Measurements from ENCODE around the gene DCAF12. TPM values are rescaled to one million over a fixed set of nuclear protein-coding genes. Genes with fewer than 3 reads are reported as not detected.

Gene DCAF12
- total RNA-seq, 1 experiment from 2014 or later, result 33.0 TPM

DNA sequence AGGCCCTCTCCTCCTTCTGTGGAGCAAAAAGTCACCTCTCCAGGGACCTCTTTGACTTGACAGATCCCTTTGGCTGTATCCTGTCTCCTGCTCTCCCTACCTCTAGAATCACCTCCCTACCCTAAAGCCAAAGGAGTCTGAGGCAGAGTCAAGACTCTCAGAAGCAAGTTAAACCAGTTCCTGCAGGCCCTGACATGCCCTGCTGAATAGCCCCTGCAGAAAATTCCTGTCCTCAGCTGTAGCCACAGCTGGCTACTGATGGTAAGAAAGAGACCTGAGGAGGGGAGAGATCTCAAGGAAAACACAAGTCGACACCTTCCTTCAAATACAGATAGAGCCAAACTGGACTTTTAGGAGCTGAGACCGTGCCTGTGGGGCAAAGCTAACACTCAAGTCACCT lies 54.1 kb downstream of the DCAF12 start:
- peak overlapping the region; percentile 67 for H3K4me3 Mint-ChIP-seq (ENCODE audit: unreplicated experiment)
- peaks cover 33% of the 10 kb centered on the region for H3K4me1 ChIP-seq
- TF ChIP-seq, protein P1, sequence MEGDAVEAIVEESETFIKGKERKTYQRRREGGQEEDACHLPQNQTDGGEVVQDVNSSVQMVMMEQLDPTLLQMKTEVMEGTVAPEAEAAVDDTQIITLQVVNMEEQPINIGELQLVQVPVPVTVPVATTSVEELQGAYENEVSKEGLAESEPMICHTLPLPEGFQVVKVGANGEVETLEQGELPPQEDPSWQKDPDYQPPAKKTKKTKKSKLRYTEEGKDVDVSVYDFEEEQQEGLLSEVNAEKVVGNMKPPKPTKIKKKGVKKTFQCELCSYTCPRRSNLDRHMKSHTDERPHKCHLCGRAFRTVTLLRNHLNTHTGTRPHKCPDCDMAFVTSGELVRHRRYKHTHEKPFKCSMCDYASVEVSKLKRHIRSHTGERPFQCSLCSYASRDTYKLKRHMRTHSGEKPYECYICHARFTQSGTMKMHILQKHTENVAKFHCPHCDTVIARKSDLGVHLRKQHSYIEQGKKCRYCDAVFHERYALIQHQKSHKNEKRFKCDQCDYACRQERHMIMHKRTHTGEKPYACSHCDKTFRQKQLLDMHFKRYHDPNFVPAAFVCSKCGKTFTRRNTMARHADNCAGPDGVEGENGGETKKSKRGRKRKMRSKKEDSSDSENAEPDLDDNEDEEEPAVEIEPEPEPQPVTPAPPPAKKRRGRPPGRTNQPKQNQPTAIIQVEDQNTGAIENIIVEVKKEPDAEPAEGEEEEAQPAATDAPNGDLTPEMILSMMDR (IDR thresholded peaks at IDR 0.05; ENCODE audit: insufficient read depth in 1 of 2, low read depth in 1 of 2, low read length in 1 of 2, severe bottlenecking in 1 of 2, unreplicated experiment in 1 of 2), result no peak
- no peak overlapping the region for H3K4me3 ChIP-seq (ENCODE audit: low read depth, low read length)
- peak; percentile 85 to 90 for DNase-seq
- no peaks in the 10 kb centered on the region for H3K36me3 ChIP-seq (ENCODE audit: control insufficient read depth, insufficient read depth, low read length)
- ChIA-PET CTCF (interaction anchor here (0.9 to 3.3 kb wide), 10 partner anchors 15 to 687 kb away, joined by 3 to 46 read pairs (median 6); partner anchors contain the start of gene UBAP2), POLR2A (interaction anchor here (1.3 to 2.7 kb wide), 3 partner anchors 24 to 54 kb away, joined by 3 to 68 read pairs (median 19); partner anchors contain the start of gene UBAP2)
- H3K4me1 Mint-ChIP-seq (ENCODE audit: low read depth, unreplicated experiment), result peaks cover 34% of the 10 kb centered on the region
- H3K36me3 Mint-ChIP-seq (ENCODE audit: insufficient read depth, unreplicated experiment), result peaks cover 14% of the 10 kb centered on the region
- H3K27me3 ChIP-seq (replicated peaks; ENCODE audit: control insufficient read depth, insufficient read depth, low read length), result no peaks in the 10 kb centered on the region
- H3K9me3 ChIP-seq, result no peaks in the 10 kb centered on the region
- H3K27ac Mint-ChIP-seq (ENCODE audit: unreplicated experiment), result peak overlapping the region; percentile 91
- BruUV-seq (replicated peaks), result no TSS peak
- H3K9me3 Mint-ChIP-seq (ENCODE audit: unreplicated experiment), result no peaks in the 10 kb centered on the region
- intact Hi-C loops (cut with micrococcal nuclease; ENCODE audit: unreplicated experiment), result loop anchor here (2.0 to 5.0 kb wide), 5 partner anchors 14 to 305 kb away; partner anchors contain the start of genes DCAF12, MYORG and UBE2R2
- no peaks in the 10 kb centered on the region for H3K27me3 Mint-ChIP-seq (ENCODE audit: insufficient read depth, unreplicated experiment)

DNA sequence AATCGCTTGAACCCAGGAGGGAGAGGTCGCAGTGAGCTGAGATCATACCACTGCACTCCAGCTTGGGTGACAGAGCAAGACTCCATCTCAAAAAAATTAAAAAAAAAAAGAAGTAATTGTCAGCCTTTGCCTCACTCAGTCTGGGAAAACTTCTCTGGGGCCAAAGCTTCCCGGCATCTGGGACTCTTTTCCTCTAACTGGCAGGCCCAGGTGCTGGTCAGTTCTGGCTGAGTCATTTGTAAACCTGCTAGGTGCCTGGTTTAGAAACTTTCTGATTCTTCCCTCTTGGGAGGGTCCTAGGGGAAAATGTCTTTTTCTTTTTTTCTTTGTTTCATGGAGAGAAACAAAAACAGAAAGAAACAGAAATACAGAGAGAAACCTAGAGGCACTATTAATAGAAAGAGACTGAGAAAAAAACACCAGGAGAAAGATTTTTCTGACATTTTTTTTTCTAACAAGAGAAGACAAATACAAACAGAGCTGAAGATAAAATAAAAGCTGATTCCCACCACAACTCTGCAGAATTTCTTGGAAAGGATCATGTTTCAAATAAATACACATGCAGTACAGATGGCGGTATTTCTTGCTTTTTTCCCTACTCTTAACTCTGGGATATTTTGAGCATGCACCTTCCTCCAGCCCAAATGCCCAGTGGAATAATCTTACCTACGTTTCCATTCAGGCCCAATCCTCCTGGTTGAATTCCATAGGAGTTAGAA lies 55.7 kb downstream of the DCAF12 start:
- ChIA-PET CTCF (no interaction called here), POLR2A (no interaction called here)
- H3K4me1 Mint-ChIP-seq (ENCODE audit: low read depth, unreplicated experiment), result peaks cover 34% of the 10 kb centered on the region
- Histone ChIP-seq H3K9me3 (no peaks in the 10 kb centered on the region), H3K27me3 (replicated peaks; ENCODE audit: control insufficient read depth, insufficient read depth, low read length) (no peaks in the 10 kb centered on the region), H3K36me3 (ENCODE audit: control insufficient read depth, insufficient read depth, low read length) (no peaks in the 10 kb centered on the region), H3K4me3 (ENCODE audit: low read depth, low read length) (no peak overlapping the region), H3K4me1 (peaks cover 33% of the 10 kb centered on the region)
- H3K36me3 Mint-ChIP-seq (ENCODE audit: insufficient read depth, unreplicated experiment), result peaks cover 14% of the 10 kb centered on the region
- no peak for DNase-seq
- TF ChIP-seq, protein P1 (IDR thresholded peaks at IDR 0.05; ENCODE audit: insufficient read depth in 1 of 2, low read depth in 1 of 2, low read length in 1 of 2, severe bottlenecking in 1 of 2, unreplicated experiment in 1 of 2), result no peak
- no peaks in the 10 kb centered on the region for H3K9me3 Mint-ChIP-seq (ENCODE audit: unreplicated experiment)
- intact Hi-C loops (cut with micrococcal nuclease; ENCODE audit: unreplicated experiment), result loop anchor here (5.0 kb wide), 3 partner anchors 143 to 307 kb away; partner anchors contain the start of genes MYORG and UBE2R2
- peak overlapping the region; percentile 62 for H3K4me3 Mint-ChIP-seq (ENCODE audit: unreplicated experiment)
- peak overlapping the region; percentile 91 for H3K27ac Mint-ChIP-seq (ENCODE audit: unreplicated experiment)
- no TSS peak for BruUV-seq (replicated peaks)
- no peaks in the 10 kb centered on the region for H3K27me3 Mint-ChIP-seq (ENCODE audit: insufficient read depth, unreplicated experiment)

DNA sequence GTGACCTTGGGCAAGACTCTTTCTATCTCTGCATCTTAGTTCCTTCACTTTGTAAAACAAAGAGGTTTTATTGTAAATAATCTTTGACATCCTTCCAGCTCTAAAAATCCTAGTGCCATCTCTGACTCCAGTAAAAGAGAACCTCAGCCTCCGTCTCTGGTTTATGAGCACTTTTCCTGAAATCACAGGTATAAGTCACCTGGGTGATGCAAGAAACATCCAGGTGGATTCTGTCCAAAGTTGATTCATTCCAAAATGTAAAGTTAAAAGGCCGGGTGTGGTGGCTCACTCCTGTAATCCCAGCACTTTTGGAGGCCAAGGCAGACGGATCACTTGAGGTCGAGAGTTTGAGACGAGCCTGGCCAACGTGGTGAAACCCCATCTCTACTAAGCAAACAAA lies 56.7 kb downstream of the DCAF12 start:
- CTCF ChIA-PET, result no interaction called here
- BruUV-seq (replicated peaks), result no TSS peak
- peaks cover 33% of the 10 kb centered on the region for H3K4me1 ChIP-seq
- POLR2A ChIA-PET, result no interaction called here
- intact Hi-C loops (cut with micrococcal nuclease; ENCODE audit: unreplicated experiment), result loop anchor here (5.0 kb wide), 3 partner anchors 143 to 307 kb away; partner anchors contain the start of genes MYORG and UBE2R2
- Mint-ChIP-seq H3K36me3 (ENCODE audit: insufficient read depth, unreplicated experiment) (peaks cover 14% of the 10 kb centered on the region), H3K27ac (ENCODE audit: unreplicated experiment) (no peak overlapping the region), H3K4me3 (ENCODE audit: unreplicated experiment) (no peak overlapping the region), H3K9me3 (ENCODE audit: unreplicated experiment) (no peaks in the 10 kb centered on the region), H3K4me1 (ENCODE audit: low read depth, unreplicated experiment) (peaks cover 34% of the 10 kb centered on the region), H3K27me3 (ENCODE audit: insufficient read depth, unreplicated experiment) (no peaks in the 10 kb centered on the region)
- no peaks in the 10 kb centered on the region for H3K27me3 ChIP-seq (replicated peaks; ENCODE audit: control insufficient read depth, insufficient read depth, low read length)
- no peak overlapping the region for H3K4me3 ChIP-seq (ENCODE audit: low read depth, low read length)
- H3K9me3 ChIP-seq, result no peaks in the 10 kb centered on the region
- H3K36me3 ChIP-seq (ENCODE audit: control insufficient read depth, insufficient read depth, low read length), result no peaks in the 10 kb centered on the region
- DNase-seq, result no peak
- TF ChIP-seq, protein P1 (IDR thresholded peaks at IDR 0.05; ENCODE audit: insufficient read depth in 1 of 2, low read depth in 1 of 2, low read length in 1 of 2, severe bottlenecking in 1 of 2, unreplicated experiment in 1 of 2), result no peak
